Myocyte (in vitro differentiated cells): ENCODE results near the gene BRCA1. TPM values are rescaled to one million over a fixed set of nuclear protein-coding genes. Genes with fewer than 3 reads are reported as not detected.
"Not testable (repeated sequence)": the region's sequence is repeated elsewhere in the genome, so short reads cannot be mapped to it uniquely, and the experiment has no call there.

Experiments used
- DNase-seq: peaks from one replicate; pipeline ENCODE4 v3.0.0-alpha.2; 2012; ENCODE audit warnings: low read depth
- total RNA-seq: library from RNA; depleted of rRNA; stranded (reverse); fragments of >200 nt; gene quantifications from 2 replicates; pipeline ENCODE4 v1.2.3, GENCODE V29; 2014

The BRCA1 gene
- total RNA-seq, 1 donor from 2014 or later = 5.2 TPM

DNA sequence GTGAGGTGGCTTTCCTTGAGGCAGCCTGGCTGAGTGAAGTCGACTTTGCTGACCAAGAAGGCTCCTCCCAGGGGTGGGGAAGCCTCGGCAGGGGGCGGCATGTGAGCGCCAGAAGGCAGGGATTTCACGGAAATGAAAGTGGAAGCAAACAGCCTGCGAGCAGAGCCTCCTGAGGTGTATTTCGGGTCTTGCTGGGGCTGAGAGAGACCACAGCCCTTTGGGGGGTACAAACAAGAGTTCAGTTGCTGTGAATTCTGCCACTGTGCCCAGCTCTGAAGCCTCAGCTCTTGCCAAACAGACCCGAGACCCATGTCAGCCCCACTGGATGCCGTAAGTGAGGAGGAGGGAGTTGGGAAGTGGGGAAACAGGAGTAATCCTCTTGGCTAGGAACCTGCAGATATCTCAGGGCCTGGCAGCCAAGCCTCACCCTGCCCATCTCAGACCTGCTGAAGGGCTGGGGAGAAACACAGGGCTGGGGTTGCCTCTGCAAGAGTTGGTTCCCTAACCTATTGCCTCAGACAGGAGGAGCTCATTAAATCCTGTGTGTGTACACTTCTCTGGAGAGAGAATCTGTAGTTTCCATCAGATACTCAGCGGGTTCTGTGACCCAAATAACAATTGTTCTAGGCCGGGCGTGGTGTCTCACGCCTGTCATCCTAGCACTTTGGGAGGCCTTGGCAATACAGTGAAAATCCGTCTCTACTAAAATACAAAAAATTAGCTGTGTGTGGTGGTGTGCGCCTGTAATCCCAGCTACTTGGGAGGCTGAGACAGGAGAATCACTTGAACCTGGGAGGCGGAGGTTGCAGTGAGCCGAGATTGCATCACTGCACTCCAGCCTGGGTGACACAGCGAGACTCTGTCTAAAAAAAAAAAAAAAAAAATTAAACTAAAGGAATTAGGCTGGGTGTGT is 118.3 kb downstream of the BRCA1 start, which contains the start of gene IFI35:
IFI35 (plus strand) TSS at position 146 of the 913 bp plus-strand sequence; CDS start at position 310, 164 bp downstream.
- peak; percentile 78 for DNase-seq

DNA sequence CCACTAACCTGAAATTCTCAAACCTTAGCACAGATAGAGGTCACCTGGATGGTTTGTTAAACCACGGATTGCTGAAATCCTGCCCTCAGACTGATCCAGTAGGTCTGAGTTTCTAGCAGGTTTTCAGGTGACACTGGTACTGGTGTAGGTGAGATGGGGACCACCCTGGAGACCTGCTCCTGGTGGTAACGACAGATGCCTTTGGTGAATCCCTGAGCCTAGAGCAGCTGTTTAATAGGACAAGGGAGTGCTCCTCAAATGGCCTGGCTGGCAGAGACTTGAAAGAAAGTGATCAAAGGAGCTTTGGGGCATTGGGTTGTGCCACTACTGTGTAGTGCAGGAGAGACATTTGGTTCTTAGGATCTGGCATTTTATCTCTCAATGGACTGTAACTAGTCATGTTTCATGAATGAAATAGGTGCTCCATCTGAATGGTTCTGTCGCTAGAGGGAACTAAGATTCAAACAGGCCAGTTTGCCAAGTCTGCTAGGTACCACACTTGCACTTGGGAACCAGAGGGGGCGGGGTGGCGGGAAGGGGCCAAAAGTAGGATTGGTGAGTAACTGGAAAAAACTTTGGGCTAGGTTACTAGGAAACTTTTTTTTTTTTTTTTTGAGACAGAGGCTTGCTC is 121.5 kb downstream of the BRCA1 start:
- DNase-seq = peak; percentile 72

DNA sequence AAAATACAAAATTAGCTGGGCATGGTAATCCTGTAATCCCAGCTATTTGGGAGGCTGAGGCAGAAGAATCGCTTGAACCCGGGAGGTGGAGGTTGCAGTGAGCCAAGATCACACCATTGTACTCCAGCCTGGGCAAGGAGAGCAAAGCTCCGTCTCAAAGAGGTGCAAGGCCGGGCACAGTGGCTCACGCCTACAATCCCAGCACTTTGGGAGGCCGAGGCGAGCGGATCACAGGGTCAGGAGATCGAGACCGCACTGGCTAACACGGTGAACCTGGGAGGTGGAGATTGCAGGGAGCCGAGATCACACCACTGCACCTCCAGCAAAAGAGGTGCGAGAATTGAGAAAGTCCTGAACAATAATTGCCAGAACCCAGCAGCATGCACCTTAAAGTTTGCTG is 124.3 kb downstream of the BRCA1 start:
- DNase-seq = not testable (repeated sequence)

DNA sequence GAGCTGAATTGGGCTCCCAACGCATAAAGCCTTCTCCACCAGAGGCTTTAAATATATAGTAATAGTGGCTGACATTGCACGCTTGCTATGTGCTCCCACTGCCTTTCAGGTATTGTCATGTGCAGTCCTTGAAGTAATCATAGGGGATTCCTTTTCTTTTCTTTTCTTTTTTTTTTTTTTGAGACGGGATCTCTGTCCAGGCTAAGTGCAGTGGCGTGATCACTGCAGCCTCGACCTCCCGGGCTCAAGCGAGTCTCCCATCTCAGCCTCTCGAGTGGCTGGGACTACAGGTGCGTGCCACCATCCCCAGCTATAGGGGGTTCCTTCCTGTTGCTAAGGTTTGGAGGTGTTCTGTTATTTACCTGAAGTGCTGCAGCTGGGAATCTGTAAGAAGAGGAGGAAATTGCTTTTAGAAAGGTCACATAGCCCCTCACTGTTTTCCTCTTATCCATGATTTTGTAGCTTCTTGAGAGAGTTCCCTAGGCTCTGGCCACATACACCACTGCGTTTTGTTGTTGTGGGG is 126.1 kb downstream of the BRCA1 start:
- no peak for DNase-seq

DNA sequence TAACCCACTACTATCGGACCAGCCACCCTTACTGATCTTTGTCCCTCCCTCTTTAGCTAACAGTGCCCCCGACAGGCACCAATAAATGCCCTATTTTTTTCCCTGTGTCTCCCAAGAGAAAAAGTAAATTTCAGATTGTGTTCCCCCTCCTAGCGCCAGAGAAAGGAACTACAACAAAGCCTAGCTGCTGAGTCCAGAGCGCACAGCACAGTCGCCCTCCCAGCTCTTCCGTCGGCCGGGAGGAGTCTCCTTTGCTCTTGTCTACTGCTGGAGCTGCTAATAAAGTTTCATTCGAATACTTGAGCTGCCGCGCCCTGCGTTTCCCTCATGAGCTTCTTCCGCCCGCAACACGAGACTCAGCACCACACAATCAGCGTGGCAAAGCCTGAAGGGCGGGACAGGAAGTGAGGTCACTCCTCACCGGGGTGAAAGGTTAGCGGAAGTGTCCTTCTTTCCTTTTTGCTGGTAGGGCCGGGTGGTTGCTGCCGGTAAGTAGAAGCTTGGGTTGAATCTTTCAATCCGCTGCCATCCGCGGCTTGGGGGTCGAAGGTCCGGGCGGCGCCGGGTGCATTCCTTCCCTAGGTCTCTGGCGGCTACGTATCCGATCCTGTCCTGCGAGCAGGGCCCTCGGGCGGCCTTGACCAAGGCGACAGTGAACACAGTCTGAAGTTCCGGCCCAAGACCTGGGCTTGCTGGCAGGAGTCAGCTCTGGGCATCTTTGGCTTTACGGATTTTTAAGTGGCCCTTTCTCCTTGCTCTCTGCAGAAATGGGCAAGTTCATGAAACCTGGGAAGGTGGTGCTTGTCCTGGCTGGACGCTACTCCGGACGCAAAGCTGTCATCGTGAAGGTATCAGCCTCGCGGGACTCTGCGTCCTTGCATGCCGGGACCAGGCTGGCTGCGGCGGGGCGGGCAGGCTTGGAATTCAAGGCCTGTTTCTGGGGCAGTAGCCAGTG is 126.9 kb downstream of the BRCA1 start, which contains the start of gene RPL27:
RPL27 (plus strand) TSS at position 436 of the 955 bp plus-strand sequence; CDS start at position 768, 332 bp downstream.
- DNase-seq = peak; percentile 100

DNA sequence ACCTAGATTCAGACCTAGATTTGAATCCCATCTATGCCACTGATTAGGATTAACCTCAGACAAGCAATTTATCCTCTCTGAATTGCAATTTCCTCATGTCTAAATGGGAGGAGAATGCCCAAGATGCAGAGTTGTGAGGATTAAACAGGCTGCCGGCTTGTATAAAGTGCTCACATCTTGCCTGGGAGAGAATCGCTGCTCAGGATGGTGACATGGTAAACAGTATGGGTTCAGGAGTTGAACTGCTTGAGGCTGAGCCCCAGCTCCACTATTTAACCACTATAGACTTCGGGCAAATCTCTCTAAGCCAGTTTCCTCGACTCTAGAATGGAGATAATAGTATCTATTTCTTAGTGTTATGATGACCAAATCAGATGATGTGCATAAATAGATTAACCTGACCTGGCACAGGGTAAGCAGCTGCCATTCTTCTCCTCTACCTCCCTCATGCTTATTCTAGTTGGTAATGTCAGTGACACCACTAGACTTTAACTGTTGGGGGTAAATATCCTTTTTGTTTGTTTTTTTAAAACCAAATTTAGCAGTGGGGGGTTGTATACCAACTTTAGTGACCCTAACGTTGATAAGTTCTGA is 127.7 kb downstream of the BRCA1 start:
- no peak for DNase-seq

Other genes starting within 250 kb of the BRCA1 start
- gene G6PC1, start 224.6 kb downstream of the BRCA1 start, total RNA-seq = not detected in 2 replicates
- 30.6 and 38.4 TPM in 2 replicates for gene AARSD1, start 160.9 kb downstream of the BRCA1 start, total RNA-seq
- gene PTGES3L, start 145.3 kb downstream of the BRCA1 start, total RNA-seq = 28.8 and 29.1 TPM in 2 replicates
- 8.8 and 14.8 TPM in 2 replicates for gene RUNDC1, start 144.8 kb downstream of the BRCA1 start, total RNA-seq
- gene RPL27, start 126.9 kb downstream of the BRCA1 start, total RNA-seq = 1,015 and 1,025 TPM in 2 replicates
- 18.5 and 23.6 TPM in 2 replicates for gene IFI35, start 118.6 kb downstream of the BRCA1 start, total RNA-seq
- 346 and 366 TPM in 2 replicates for gene VAT1, start 103.0 kb downstream of the BRCA1 start, total RNA-seq
- gene RND2, start 100.1 kb downstream of the BRCA1 start, total RNA-seq = 0.35 and 0.78 TPM in 2 replicates
- 106 and 135 TPM in 2 replicates for gene NBR1, start 45.9 kb upstream of the BRCA1 start, total RNA-seq
- 2.2 and 2.9 TPM in 2 replicates for gene TMEM106A, start 86.5 kb upstream of the BRCA1 start, total RNA-seq
- gene CCDC200, start 103.3 kb upstream of the BRCA1 start, total RNA-seq = 0.62 TPM in 1 of 2 replicates, not detected in the other
- not detected in 2 replicates for gene RNU2-1, start 108.6 kb upstream of the BRCA1 start, total RNA-seq